ENCODE results near the gene NUP93.

NUP93 gene

DNA sequence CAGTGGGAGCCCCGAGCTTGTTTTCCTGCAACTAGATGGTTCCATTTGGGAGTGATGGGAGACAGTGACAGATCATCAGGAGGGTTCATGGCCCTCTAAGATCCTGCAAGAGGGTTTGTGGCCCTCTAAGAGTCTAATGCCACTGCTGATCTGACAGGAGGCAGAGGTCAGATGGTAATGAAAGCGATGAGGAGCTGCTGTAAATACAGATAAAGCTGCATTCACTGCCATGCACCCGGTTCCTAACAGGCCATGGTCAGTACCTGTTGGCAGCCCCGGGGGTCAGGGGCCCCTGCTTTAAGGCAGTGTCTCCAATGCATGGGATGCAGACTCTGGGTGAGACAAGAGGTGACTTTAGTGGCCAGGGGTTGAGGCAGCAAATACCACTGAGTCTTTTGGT, 165.9 kb downstream of the NUP93 start:
- no peak for DNase-seq (ENCODE audit: low spot score)

DNA sequence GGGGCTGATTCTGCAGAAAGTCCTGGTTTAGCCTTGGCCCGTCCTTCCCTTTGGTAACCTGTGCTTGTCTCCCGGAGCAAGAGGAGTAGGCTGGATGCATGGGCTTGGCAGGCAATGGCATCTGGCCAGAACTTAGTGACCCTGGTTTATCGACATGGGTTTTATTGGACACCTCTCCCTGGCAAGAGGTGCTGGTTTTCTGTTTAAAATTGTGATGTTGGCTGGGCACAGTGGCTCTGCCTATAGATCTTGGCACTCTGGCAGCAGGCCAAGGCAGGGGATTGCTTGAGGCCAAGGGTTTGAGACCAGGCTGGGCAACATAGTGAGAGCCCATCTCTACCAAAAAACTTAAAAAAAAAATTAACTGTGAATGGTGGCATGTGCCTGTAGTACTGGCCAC, 166.3 kb downstream of the NUP93 start:
- no peak for DNase-seq (ENCODE audit: low spot score)

DNA sequence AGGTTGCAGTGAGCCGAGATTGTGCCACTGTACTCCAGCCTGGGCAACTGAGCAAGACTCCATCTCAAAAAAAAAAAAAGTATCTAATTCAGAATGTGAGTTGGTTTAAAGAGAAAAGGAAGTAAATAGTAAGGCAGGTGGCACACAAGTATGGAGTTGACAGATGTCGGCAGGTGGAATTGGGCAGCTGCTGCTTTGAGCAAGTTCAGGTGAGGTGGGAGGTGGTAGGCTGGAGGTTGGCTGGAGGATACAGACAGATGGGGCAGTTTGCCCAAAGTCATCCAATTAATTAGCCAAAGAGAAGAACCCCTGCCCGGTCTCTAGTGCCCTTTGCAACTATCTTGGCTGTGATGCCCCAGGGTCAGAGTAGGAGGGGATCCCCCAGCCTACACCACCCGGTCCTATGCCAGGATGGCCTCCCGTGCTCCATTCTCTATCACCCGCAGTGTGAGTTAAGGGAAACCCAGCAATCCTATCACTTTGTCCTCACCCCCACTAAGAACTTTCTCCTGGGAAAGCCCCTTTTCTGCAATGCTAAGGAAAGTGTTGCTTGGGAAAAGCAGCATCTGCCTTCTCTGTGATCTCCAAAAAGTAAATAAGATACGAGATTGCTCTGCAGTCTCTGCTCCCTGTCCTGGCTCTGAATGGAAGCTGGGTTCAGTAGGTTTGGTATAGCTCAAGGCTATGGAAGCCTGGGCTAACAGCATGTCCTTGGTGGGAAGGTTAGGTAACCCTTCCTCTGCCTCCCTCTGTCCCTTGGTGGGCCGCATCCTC, 167.3 kb downstream of the NUP93 start:
- DNase-seq (ENCODE audit: low spot score): no peak

DNA sequence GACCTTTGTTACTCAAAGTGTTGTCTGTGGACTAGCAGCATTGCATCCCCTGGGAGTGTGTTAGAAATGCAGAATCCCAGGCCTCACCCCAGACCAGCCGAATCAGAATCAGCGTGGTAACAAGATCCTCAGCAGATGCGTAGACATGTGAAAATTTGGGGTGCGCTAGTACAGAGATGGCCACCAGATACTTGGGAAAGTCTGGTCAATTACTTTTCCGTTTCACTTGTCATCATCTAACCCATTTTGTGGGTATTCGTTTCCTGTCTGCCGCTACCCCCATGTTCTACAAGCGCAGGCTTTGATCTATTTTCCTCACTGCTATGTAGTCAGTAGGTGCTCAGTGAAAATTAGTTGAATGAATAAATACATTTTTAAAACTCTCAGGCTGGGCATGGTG, 168.9 kb downstream of the NUP93 start:
- no peak for DNase-seq (ENCODE audit: low spot score)

Measured in AG08395 (cell line).